H9 (cell line): ENCODE data around the gene CRELD2. TPM values are rescaled to one million over a fixed set of nuclear protein-coding genes. Genes with fewer than 3 reads are reported as not detected.

Experiments
- DNase-seq: peaks from one replicate; pipeline ENCODE4 v3.0.0-alpha.2; 2017
- H2AFZ ChIP-seq: one replicate; pipeline ENCODE4 v1.6.1; 2013; ENCODE audit warnings: mild to moderate bottlenecking, low read length, control low read depth, moderate library complexity
- H2AK5ac ChIP-seq: 2 replicates; pipeline ENCODE4 v1.6.1; 2013; ENCODE audit warnings: low read length, control low read depth, mixed read lengths; ENCODE audit not compliant: insufficient read length
- H2BK120ac ChIP-seq: one replicate; pipeline ENCODE4 v1.6.1; 2013; ENCODE audit warnings: low read depth, mild to moderate bottlenecking, low read length, control low read depth, inconsistent platforms; ENCODE audit not compliant: poor library complexity, severe bottlenecking
- H2BK12ac ChIP-seq: 2 replicates; pipeline ENCODE4 v1.6.1; 2013; ENCODE audit warnings: low read length, control low read depth, mixed read lengths, low read depth; ENCODE audit not compliant: insufficient read length
- H2BK15ac ChIP-seq: 2 replicates; pipeline ENCODE4 v1.6.1; 2013; ENCODE audit warnings: low read depth, low read length, control low read depth
- H2BK20ac ChIP-seq: one replicate; pipeline ENCODE4 v1.6.1; 2013; ENCODE audit warnings: low read depth, mild to moderate bottlenecking, low read length, control low read depth, inconsistent platforms; ENCODE audit not compliant: poor library complexity, severe bottlenecking
- H2BK5ac ChIP-seq: 2 replicates; pipeline ENCODE4 v1.6.1; 2013; ENCODE audit warnings: low read length, control low read depth, mixed read lengths; ENCODE audit not compliant: insufficient read length
- H3K14ac ChIP-seq: 2 replicates; pipeline ENCODE4 v1.6.1; 2013; ENCODE audit warnings: low read length, control low read depth; ENCODE audit not compliant: insufficient read depth
- H3K18ac ChIP-seq: 2 replicates; pipeline ENCODE4 v1.6.1; 2013; ENCODE audit warnings: low read depth, mild to moderate bottlenecking, mixed read lengths, low read length, control low read depth; ENCODE audit not compliant: insufficient read length
- H3K23ac ChIP-seq: 2 replicates; pipeline ENCODE4 v1.6.1; 2013; ENCODE audit warnings: low read length, control low read depth, mixed read lengths, low read depth; ENCODE audit not compliant: insufficient read length
- H3K23me2 ChIP-seq: 2 replicates; pipeline ENCODE4 v1.6.1; 2013; ENCODE audit warnings: low read depth, mild to moderate bottlenecking, mixed read lengths, low read length, control low read depth; ENCODE audit not compliant: insufficient read length, poor library complexity, severe bottlenecking
- H3K27ac ChIP-seq: 2 replicates; pipeline ENCODE4 v1.5.1; 2013; ENCODE audit warnings: low read length, control low read depth, mixed read lengths, low read depth; ENCODE audit not compliant: insufficient read length
- H3K27me3 ChIP-seq: 2 replicates; pipeline ENCODE4 v1.6.1; 2013; ENCODE audit warnings: low read length, control low read depth, inconsistent platforms; ENCODE audit not compliant: insufficient read depth
- H3K4ac ChIP-seq: 2 replicates; pipeline ENCODE4 v1.6.1; 2013; ENCODE audit warnings: low read depth, mild to moderate bottlenecking, control low read depth, inconsistent platforms, low read length, moderate library complexity
- H3K4me1 ChIP-seq: 2 replicates; pipeline ENCODE4 v1.6.1; 2013; ENCODE audit warnings: low read length, control low read depth, inconsistent platforms; ENCODE audit not compliant: insufficient read depth
- H3K4me2 ChIP-seq: 2 replicates; pipeline ENCODE4 v1.6.1; 2013; ENCODE audit warnings: low read length, control low read depth, mixed read lengths; ENCODE audit not compliant: insufficient read length, insufficient read depth
- H3K56ac ChIP-seq: 2 replicates; pipeline ENCODE4 v1.6.1; 2013; ENCODE audit warnings: low read depth, mild to moderate bottlenecking, mixed read lengths, low read length, control low read depth; ENCODE audit not compliant: insufficient read length
- H3K79me1 ChIP-seq: 2 replicates; pipeline ENCODE4 v1.6.1; 2013; ENCODE audit warnings: low read depth, mild to moderate bottlenecking, moderate library complexity, low read length, control low read depth, inconsistent platforms; ENCODE audit not compliant: insufficient read depth, poor library complexity, severe bottlenecking
- H3K79me2 ChIP-seq: 2 replicates; pipeline ENCODE4 v1.6.1; 2013; ENCODE audit warnings: low read length, control low read depth, inconsistent platforms; ENCODE audit not compliant: insufficient read depth
- H3K9ac ChIP-seq: 2 replicates; pipeline ENCODE4 v1.6.1; 2013; ENCODE audit warnings: low read length, control low read depth, mixed read lengths; ENCODE audit not compliant: insufficient read length; ENCODE audit errors: extremely low read depth
- H3K9me3 ChIP-seq: one replicate; pipeline ENCODE4 v1.6.1; 2013; ENCODE audit warnings: low read depth, low read length, inconsistent platforms; ENCODE audit not compliant: control insufficient read depth
- H3T11ph ChIP-seq: one replicate; pipeline ENCODE4 v1.6.1; 2013; ENCODE audit warnings: mild to moderate bottlenecking, low read length, control low read depth, inconsistent platforms
- H4K20me1 ChIP-seq: one replicate; pipeline ENCODE4 v1.6.1; 2013; ENCODE audit not compliant: control insufficient read depth, insufficient read length, insufficient read depth
- H4K5ac ChIP-seq: 2 replicates; pipeline ENCODE4 v1.6.1; 2013; ENCODE audit warnings: low read depth, mild to moderate bottlenecking, mixed read lengths, low read length, control low read depth; ENCODE audit not compliant: insufficient read length
- H4K8ac ChIP-seq: replicated peaks from 2 replicates; pipeline ENCODE4 v1.6.1; 2013; ENCODE audit warnings: low read length, control low read depth, mixed read lengths, low read depth; ENCODE audit not compliant: insufficient read length
- H4K91ac ChIP-seq: 2 replicates; pipeline ENCODE4 v1.6.1; 2013; ENCODE audit warnings: low read depth, mild to moderate bottlenecking, moderate library complexity, mixed read lengths, low read length, control low read depth; ENCODE audit not compliant: insufficient read length
- H3K27ac Mint-ChIP-seq, 3 experiments: 2 replicates in 2 of 3; 3 replicates in 1 of 3; pipeline ENCODE4 v1.8.0; 2020 to 2021; ENCODE audit warnings: mixed read lengths in 3 of 3, mild to moderate bottlenecking in 1 of 3, moderate library complexity in 1 of 3
- H3K27me3 Mint-ChIP-seq: 2 replicates; pipeline ENCODE4 v1.8.0; 2021; ENCODE audit warnings: low read depth, mild to moderate bottlenecking, moderate library complexity, mixed read lengths
- H3K36me3 Mint-ChIP-seq, 3 experiments: 2 replicates in 2 of 3; 3 replicates in 1 of 3; pipeline ENCODE4 v1.8.0; 2020 to 2021; ENCODE audit warnings: low read depth in 3 of 3, mixed read lengths in 3 of 3; ENCODE audit not compliant: insufficient read depth in 1 of 3
- H3K4me1 Mint-ChIP-seq, 2 experiments: 2 replicates each; pipeline ENCODE4 v1.8.0; 2020; ENCODE audit warnings: mixed read lengths in 2 of 2
- H3K4me3 Mint-ChIP-seq, 2 experiments: 2 replicates in 1 of 2; 3 replicates in 1 of 2; pipeline ENCODE4 v1.8.0; 2020 to 2021; ENCODE audit warnings: mild to moderate bottlenecking in 2 of 2, mixed read lengths in 2 of 2, moderate library complexity in 1 of 2
- H3K9me3 Mint-ChIP-seq, 2 experiments: 2 replicates in 1 of 2; 3 replicates in 1 of 2; pipeline ENCODE4 v1.8.0; 2020; ENCODE audit warnings: mild to moderate bottlenecking in 2 of 2, mixed read lengths in 2 of 2, moderate library complexity in 1 of 2
- CTCF ChIP-seq: fragments of 200-600 bp; sonication (generic); conservative IDR thresholded peaks from 3 replicates; pipeline ENCODE4 v1.8.0; 2021; ENCODE audit warnings: antibody characterized with exemption, mild to moderate bottlenecking
- WGBS: extraction: QIAGEN DNeasy Blood & Tissue Kit; methylation state at CpG from one replicate; pipeline ENCODE4 v1.1.7; 2013; ENCODE audit warnings: missing lambda C conversion rate, low lambda C conversion rate, mixed read lengths; ENCODE audit not compliant: insufficient read length; ENCODE audit errors: extremely low coverage; 5-methylcytosine and 5-hydroxymethylcytosine counted together
- total RNA-seq: library from RNA; stranded (reverse); gene quantifications from 2 replicates; pipeline ENCODE4 v1.2.1, GENCODE V29; 2021

The CRELD2 gene
- total RNA-seq, 1 experiment from 2014 or later: 34.7 TPM

GRCh38 chr22:49948958-49949913, 30.8 kb downstream of the CRELD2 start:
- Histone ChIP-seq H3K27me3 (no peaks in the 10 kb centered on the region), H3T11ph (no peak overlapping the region), H2BK12ac (no peak overlapping the region), H3K14ac (no peak overlapping the region; the same call in 1 of the 2 replicates), H3K27ac (no peak overlapping the region), H2BK120ac (no peak overlapping the region), H2BK5ac (no peak overlapping the region), H3K4ac (no peak overlapping the region), H2BK15ac (no peak overlapping the region), H3K23ac (no peak overlapping the region), H3K56ac (no peak overlapping the region), H3K79me2 (no peaks in the 10 kb centered on the region), H4K5ac (no peak overlapping the region), H3K79me1 (no peaks in the 10 kb centered on the region), H3K4me1 (no peaks in the 10 kb centered on the region), H3K23me2 (no peaks in the 10 kb centered on the region), H2BK20ac (no peak overlapping the region), H3K9ac (no peak overlapping the region), H3K4me2 (no peak overlapping the region), H4K91ac (no peak overlapping the region), H4K8ac (no peak overlapping the region), H4K20me1 (no peaks in the 10 kb centered on the region), H3K18ac (no peak overlapping the region), H3K9me3 (no peaks in the 10 kb centered on the region), H2AFZ (no peak overlapping the region), H2AK5ac (no peak overlapping the region)
- Mint-ChIP-seq H3K4me3 (no peak overlapping the region), H3K4me1 (peaks cover 13 to 30% of the 10 kb centered on the region in 2 experiments), H3K27me3 (no peaks in the 10 kb centered on the region), H3K27ac (peak overlapping the region in 2 of 3 experiments; percentile 52 to 68; a peak in 2 of 7 replicates), H3K9me3 (no peaks in the 10 kb centered on the region), H3K36me3 (no peaks in the 10 kb centered on the region)
- no CpG with 5 or more reads among the region's 42 CpGs for WGBS
- TF ChIP-seq CTCF: no peak
- DNase-seq: no peak
